Measurements from ENCODE around the gene EDC4. TPM values are rescaled to one million over a fixed set of nuclear protein-coding genes. Genes with fewer than 3 reads are reported as not detected.

The EDC4 gene
- polyA plus RNA-seq, 1 donor, result 92.2 TPM

Other genes starting within 250 kb of the EDC4 start
- gene CARMIL2, start 227.9 kb upstream of the EDC4 start, polyA plus RNA-seq (ENCODE audit: insufficient read length), result 1.2 TPM
- gene ACD, start 212.8 kb upstream of the EDC4 start, polyA plus RNA-seq (ENCODE audit: insufficient read length), result 23.9 TPM
- 2.2 TPM for gene PARD6A, start 212.1 kb upstream of the EDC4 start, polyA plus RNA-seq (ENCODE audit: insufficient read length)
- gene ENKD1, start 206.3 kb upstream of the EDC4 start, polyA plus RNA-seq (ENCODE audit: insufficient read length), result 25.8 TPM
- gene C16orf86, start 206.2 kb upstream of the EDC4 start, polyA plus RNA-seq (ENCODE audit: insufficient read length), result 2.8 TPM
- 19.7 TPM for gene GFOD2, start 153.7 kb upstream of the EDC4 start, polyA plus RNA-seq (ENCODE audit: insufficient read length)
- gene RANBP10, start 66.5 kb upstream of the EDC4 start, polyA plus RNA-seq (ENCODE audit: insufficient read length), result 29.3 TPM
- gene TSNAXIP1, start 66.2 kb upstream of the EDC4 start, polyA plus RNA-seq (ENCODE audit: insufficient read length), result 7.8 TPM
- gene THAP11, start 30.7 kb upstream of the EDC4 start, polyA plus RNA-seq (ENCODE audit: insufficient read length), result 26.1 TPM
- 128 TPM for gene NUTF2, start 26.1 kb upstream of the EDC4 start, polyA plus RNA-seq (ENCODE audit: insufficient read length)
- gene CENPT, start 25.4 kb upstream of the EDC4 start, polyA plus RNA-seq (ENCODE audit: insufficient read length), result 51.7 TPM
- not detected for gene NRN1L, start 11.8 kb downstream of the EDC4 start, polyA plus RNA-seq (ENCODE audit: insufficient read length)
- 33.7 TPM for gene PSKH1, start 20.2 kb downstream of the EDC4 start, polyA plus RNA-seq (ENCODE audit: insufficient read length)
- 8.0 TPM for gene CTRL, start 58.8 kb downstream of the EDC4 start, polyA plus RNA-seq (ENCODE audit: insufficient read length)
- gene PSMB10, start 63.8 kb downstream of the EDC4 start, polyA plus RNA-seq (ENCODE audit: insufficient read length), result 17.3 TPM
- 21.9 TPM for gene LCAT, start 71.1 kb downstream of the EDC4 start, polyA plus RNA-seq (ENCODE audit: insufficient read length)
- 39.1 TPM for gene SLC12A4, start 95.6 kb downstream of the EDC4 start, polyA plus RNA-seq (ENCODE audit: insufficient read length)
- gene DPEP3, start 107.4 kb downstream of the EDC4 start, polyA plus RNA-seq (ENCODE audit: insufficient read length), result 0.08 TPM
- 1.2 TPM for gene DPEP2, start 126.4 kb downstream of the EDC4 start, polyA plus RNA-seq (ENCODE audit: insufficient read length)
- gene DPEP2NB, start 142.9 kb downstream of the EDC4 start, polyA plus RNA-seq (ENCODE audit: insufficient read length), result not detected
- gene DDX28, start 150.2 kb downstream of the EDC4 start, polyA plus RNA-seq (ENCODE audit: insufficient read length), result 8.8 TPM
- gene DUS2, start 150.2 kb downstream of the EDC4 start, polyA plus RNA-seq (ENCODE audit: insufficient read length), result 15.7 TPM
- 38.0 TPM for gene NFATC3, start 212.3 kb downstream of the EDC4 start, polyA plus RNA-seq (ENCODE audit: insufficient read length)

All from left kidney (tissue), 1 donor.